HepG2 (cell line): Measurements from ENCODE around the gene CCM2L. TPM values are rescaled to one million over a fixed set of nuclear protein-coding genes. Genes with fewer than 3 reads are reported as not detected.

Source experiments
- AHR ChIP-seq: IDR thresholded peaks from 2 replicates; pipeline ENCODE4 v1.6.1; 2018; ENCODE audit warnings: missing genetic modification reagents, missing compliant biosample characterization
- AKAP8 ChIP-seq: sonication (generic); formaldehyde crosslinking; IDR thresholded peaks from 2 replicates; pipeline ENCODE4 v1.5.1; 2020; ENCODE audit warnings: mild to moderate bottlenecking, missing genetic modification reagents
- ARHGAP35 ChIP-seq: sonication (generic); formaldehyde crosslinking; IDR thresholded peaks from 2 replicates; pipeline ENCODE4 v1.9.0; 2022; ENCODE audit warnings: mild to moderate bottlenecking, inconsistent platforms, moderate library complexity, missing genetic modification reagents, borderline replicate concordance
- CBFB ChIP-seq: sonication (generic); formaldehyde crosslinking; IDR thresholded peaks from 2 replicates; pipeline ENCODE4 v1.4.0; 2020; ENCODE audit warnings: missing genetic modification reagents
- CENPX ChIP-seq: sonication (generic); formaldehyde crosslinking; IDR thresholded peaks from 2 replicates; pipeline ENCODE4 v1.9.0; 2021; ENCODE audit warnings: mild to moderate bottlenecking, missing genetic modification reagents, moderate library complexity
- FOXO1 ChIP-seq: sonication (generic); formaldehyde crosslinking; IDR thresholded peaks from 2 replicates; pipeline ENCODE4 v1.4.0; 2020; ENCODE audit warnings: missing genetic modification reagents
- GABPB1 ChIP-seq: IDR thresholded peaks from 2 replicates; pipeline ENCODE4 v1.6.1; 2016; ENCODE audit warnings: mild to moderate bottlenecking, missing genetic modification reagents, moderate library complexity, missing compliant biosample characterization
- HNRNPK ChIP-seq: fragments of 200-400 bp; formaldehyde crosslinking; IDR thresholded peaks from 2 replicates; pipeline ENCODE4 v1.6.1; 2018; ENCODE audit warnings: low read length, low read depth, moderate library complexity, mild to moderate bottlenecking; ENCODE audit not compliant: poor library complexity, severe bottlenecking
- KLF6 ChIP-seq: IDR thresholded peaks from 2 replicates; pipeline ENCODE4 v1.8.0; 2016; ENCODE audit warnings: missing biosample characterization, missing genetic modification reagents
- MEF2D ChIP-seq: sonication (generic); formaldehyde crosslinking; IDR thresholded peaks from 2 replicates; pipeline ENCODE4 v1.5.1; 2020; ENCODE audit warnings: mild to moderate bottlenecking, missing genetic modification reagents
- PAWR ChIP-seq: sonication (generic); formaldehyde crosslinking; IDR thresholded peaks from 2 replicates; pipeline ENCODE4 v1.4.0; 2020; ENCODE audit warnings: missing genetic modification reagents, mild to moderate bottlenecking, borderline replicate concordance
- RBFOX2 ChIP-seq: fragments of 200-400 bp; formaldehyde crosslinking; IDR thresholded peaks from 2 replicates; pipeline ENCODE4 v1.6.1; 2017; ENCODE audit warnings: low read depth, mild to moderate bottlenecking, low read length
- RXRA ChIP-seq: sonication (generic); formaldehyde crosslinking; IDR thresholded peaks from 2 replicates; pipeline ENCODE4 v1.5.1; 2020; ENCODE audit warnings: missing genetic modification reagents
- SRF ChIP-seq: IDR thresholded peaks from 2 replicates; pipeline ENCODE4 v1.6.1; 2011; ENCODE audit warnings: mild to moderate bottlenecking, low read depth, low read length, moderate library complexity
- XRCC5 ChIP-seq: fragments of 200-400 bp; formaldehyde crosslinking; optimal IDR thresholded peaks from 2 replicates; pipeline ENCODE3; 2017; ENCODE audit warnings: mild to moderate bottlenecking, low read length
- ZEB1 ChIP-seq: IDR thresholded peaks from 2 replicates; pipeline ENCODE4 v1.6.1; 2012; ENCODE audit warnings: mild to moderate bottlenecking, low read depth, inconsistent platforms; ENCODE audit not compliant: insufficient replicate concordance
- ZFP82 ChIP-seq: sonication (generic); formaldehyde crosslinking; IDR thresholded peaks from 2 replicates; pipeline ENCODE4 v1.5.1; 2020; ENCODE audit warnings: mild to moderate bottlenecking, missing genetic modification reagents, borderline replicate concordance
- ZNF234 ChIP-seq: sonication (generic); formaldehyde crosslinking; conservative IDR thresholded peaks from 2 replicates; pipeline ENCODE4 v1.5.1; 2020; ENCODE audit warnings: mild to moderate bottlenecking, missing genetic modification reagents
- ZNF549 ChIP-seq: sonication (generic); formaldehyde crosslinking; IDR thresholded peaks from 2 replicates; pipeline ENCODE4 v1.5.0; 2020; ENCODE audit warnings: missing genetic modification reagents
- ZNF556 ChIP-seq: sonication (generic); formaldehyde crosslinking; IDR thresholded peaks from 2 replicates; pipeline ENCODE4 v1.4.0; 2020; ENCODE audit warnings: mild to moderate bottlenecking, missing genetic modification reagents, borderline replicate concordance
- ZNF598 ChIP-seq: sonication (generic); formaldehyde crosslinking; IDR thresholded peaks from 2 replicates; pipeline ENCODE4 v1.5.1; 2020; ENCODE audit warnings: mild to moderate bottlenecking, missing genetic modification reagents, borderline replicate concordance
- ZNF83 ChIP-seq: sonication (generic); formaldehyde crosslinking; IDR thresholded peaks from 2 replicates; pipeline ENCODE4 v1.4.0; 2020; ENCODE audit warnings: missing genetic modification reagents, mild to moderate bottlenecking, borderline replicate concordance
- polyA plus RNA-seq, 8 experiments: library from polyadenylated mRNA; depleted of rRNA in 3 of 8; stranded (reverse) in 7 of 8; unstranded in 1 of 8; fragments of >200 nt; fragmentation: Illumina TruSeq in 4 of 8; extraction: Trizol in 4 of 8; gene quantifications; 2 replicates each; pipeline versions ENCODE4 v1.2.1 to v1.2.3, GENCODE V29; 2011 to 2016; ENCODE audit warnings: low read depth in 4 of 8, missing spikeins in 1 of 8, mixed read lengths in 1 of 8; ENCODE audit not compliant: insufficient read depth in 1 of 8
- total RNA-seq, 5 experiments: library from RNA; depleted of rRNA; stranded (reverse); fragments of >200 nt; fragmentation: Illumina TruSeq; extraction: Trizol; gene quantifications; 2 replicates each; pipeline ENCODE4 v1.2.3, GENCODE V29; 2016; ENCODE audit warnings: low read depth in 1 of 5
- TF ChIP-seq, protein P1 (sequence below): IDR thresholded peaks from 2 replicates; pipeline ENCODE4 v1.6.1; 2016; ENCODE audit warnings: missing biosample characterization, missing genetic modification reagents, low read depth
- TF ChIP-seq, protein P2 (sequence below): sonication (generic); formaldehyde crosslinking; IDR thresholded peaks from 2 replicates; pipeline ENCODE4 v1.8.0; 2023; ENCODE audit warnings: mild to moderate bottlenecking, missing genetic modification reagents
- TF ChIP-seq, protein P3 (sequence below): sonication (generic); formaldehyde crosslinking; IDR thresholded peaks from 2 replicates; pipeline ENCODE4 v1.4.0; 2020; ENCODE audit warnings: mild to moderate bottlenecking, missing genetic modification reagents
- TF ChIP-seq, protein P4 (sequence below): sonication (generic); formaldehyde crosslinking; IDR thresholded peaks from 2 replicates; pipeline ENCODE4 v1.5.1; 2020; ENCODE audit warnings: mild to moderate bottlenecking, missing genetic modification reagents, borderline replicate concordance

The CCM2L gene
- total and polyA plus RNA-seq, 2 of the 13 experiments (the other 11 are each of a cell fraction or from before 2014, with no cell fraction given), result 0.15 TPM; not detected in 1

DNA sequence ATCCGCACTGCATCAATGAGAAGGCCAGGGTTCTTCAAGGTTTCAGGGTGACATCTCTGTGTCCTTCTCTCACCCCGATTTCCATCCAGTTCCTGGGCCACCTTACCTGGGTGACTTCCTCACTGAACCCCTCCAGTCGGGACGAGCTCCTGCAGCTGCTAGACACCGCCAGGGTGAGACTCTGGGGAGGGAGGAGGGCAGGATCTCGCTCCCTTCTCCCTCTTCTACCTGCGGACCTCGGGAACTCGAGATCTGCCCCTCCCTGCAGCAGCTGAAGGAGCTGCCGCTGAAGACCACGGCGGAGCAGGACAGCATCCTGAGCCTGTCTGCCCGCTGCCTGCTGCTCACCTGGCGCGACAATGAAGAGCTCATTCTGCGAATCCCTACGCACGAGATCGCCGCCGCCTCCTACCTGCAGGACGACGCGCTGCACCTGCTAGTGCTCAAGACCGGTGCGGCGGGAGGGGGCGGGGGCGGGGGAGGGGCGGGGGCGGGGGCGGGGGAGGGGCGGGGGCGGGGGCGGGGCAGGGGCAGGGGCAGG lies 7.5 kb downstream of the CCM2L start (continued):
- TF ChIP-seq, protein P1, sequence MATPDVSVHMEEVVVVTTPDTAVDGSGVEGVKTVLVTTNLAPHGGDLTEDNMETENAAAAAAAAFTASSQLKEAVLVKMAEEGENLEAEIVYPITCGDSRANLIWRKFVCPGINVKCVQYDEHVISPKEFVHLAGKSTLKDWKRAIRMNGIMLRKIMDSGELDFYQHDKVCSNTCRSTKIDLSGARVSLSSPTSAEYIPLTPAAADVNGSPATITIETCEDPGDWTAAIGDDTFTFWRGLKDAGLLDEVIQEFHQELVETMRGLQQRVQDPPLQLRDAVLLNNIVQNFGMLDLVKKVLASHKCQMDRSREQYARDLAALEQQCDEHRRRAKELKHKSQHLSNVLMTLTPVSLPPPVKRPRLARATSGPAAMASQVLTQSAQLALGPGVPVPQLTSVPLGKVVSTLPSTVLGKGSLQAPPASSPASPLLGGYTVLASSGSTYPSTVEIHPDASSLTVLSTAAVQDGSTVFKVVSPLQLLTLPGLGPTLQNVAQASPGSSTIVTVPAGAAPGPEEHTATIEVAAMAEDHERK, result no peak
- TF ChIP-seq XRCC5 (peak; percentile 23), CBFB (CRISPR knock-in tag) (no peak), ZNF234 (CRISPR knock-in tag) (no peak), PAWR (CRISPR knock-in tag) (no peak), ARHGAP35 (CRISPR knock-in tag) (no peak), RXRA (CRISPR knock-in tag) (peak; percentile 55; the same call in 1 of the 2 replicates), SRF (no peak), ZNF549 (CRISPR knock-in tag) (no peak), ZNF83 (CRISPR knock-in tag) (0 out of 2 replicates have a peak, but pooled peaks have one; percentile 67), ZNF598 (CRISPR knock-in tag) (no peak), ZEB1 (peak; percentile 72), CENPX (CRISPR knock-in tag) (no peak), MEF2D (no peak), AKAP8 (CRISPR knock-in tag) (0 out of 2 replicates have a peak, but pooled peaks have one; percentile 5), AHR (peak; percentile 30; the same call in 1 of the 2 replicates), KLF6 (CRISPR knock-in tag) (no peak), FOXO1 (CRISPR knock-in tag) (0 out of 2 replicates have a peak, but pooled peaks have one; percentile 36), RBFOX2 (no peak), GABPB1 (0 out of 2 replicates have a peak, but pooled peaks have one; percentile 23), ZNF556 (CRISPR knock-in tag) (no peak), ZFP82 (CRISPR knock-in tag) (no peak), HNRNPK (no peak)
- TF ChIP-seq, protein P2, sequence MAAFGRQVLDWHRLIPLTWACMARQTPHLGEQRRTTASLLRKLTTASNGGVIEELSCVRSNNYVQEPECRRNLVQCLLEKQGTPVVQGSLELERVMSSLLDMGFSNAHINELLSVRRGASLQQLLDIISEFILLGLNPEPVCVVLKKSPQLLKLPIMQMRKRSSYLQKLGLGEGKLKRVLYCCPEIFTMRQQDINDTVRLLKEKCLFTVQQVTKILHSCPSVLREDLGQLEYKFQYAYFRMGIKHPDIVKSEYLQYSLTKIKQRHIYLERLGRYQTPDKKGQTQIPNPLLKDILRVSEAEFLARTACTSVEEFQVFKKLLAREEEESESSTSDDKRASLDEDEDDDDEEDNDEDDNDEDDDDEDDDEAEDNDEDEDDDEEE (CRISPR knock-in tag), result 0 out of 2 replicates have a peak, but pooled peaks have one; percentile 37
- TF ChIP-seq, protein P3, sequence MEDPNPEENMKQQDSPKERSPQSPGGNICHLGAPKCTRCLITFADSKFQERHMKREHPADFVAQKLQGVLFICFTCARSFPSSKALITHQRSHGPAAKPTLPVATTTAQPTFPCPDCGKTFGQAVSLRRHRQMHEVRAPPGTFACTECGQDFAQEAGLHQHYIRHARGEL (CRISPR knock-in tag), result no peak
- TF ChIP-seq, protein P4, sequence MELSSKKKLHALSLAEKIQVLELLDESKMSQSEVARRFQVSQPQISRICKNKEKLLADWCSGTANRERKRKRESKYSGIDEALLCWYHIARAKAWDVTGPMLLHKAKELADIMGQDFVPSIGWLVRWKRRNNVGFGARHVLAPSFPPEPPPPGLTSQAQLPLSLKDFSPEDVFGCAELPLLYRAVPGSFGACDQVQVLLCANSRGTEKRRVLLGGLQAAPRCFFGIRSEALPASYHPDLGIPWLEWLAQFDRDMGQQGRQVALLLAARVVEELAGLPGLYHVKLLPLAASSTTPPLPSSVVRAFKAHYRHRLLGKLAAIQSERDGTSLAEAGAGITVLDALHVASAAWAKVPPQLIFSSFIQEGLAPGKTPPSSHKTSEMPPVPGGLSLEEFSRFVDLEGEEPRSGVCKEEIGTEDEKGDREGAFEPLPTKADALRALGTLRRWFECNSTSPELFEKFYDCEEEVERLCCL (CRISPR knock-in tag), result no peak
